Activated CD4-positive, alpha-beta T cell treated with anti-CD3 and anti-CD28 coated beads, Interleukin-2, Interleukin-4, amounts not matched to agents 100 ng/mL and 50 ng/mL, durations not matched to agents 16 hours and 8 hours (primary cell): ENCODE measurements around the gene LSM14B.
A peak's percentile ranks its signal among the peaks of the same experiment; 100 is the strongest.
"Not testable (repeated sequence)": the region's sequence is repeated elsewhere in the genome, so short reads cannot be mapped to it uniquely, and the experiment has no call there.

Experiments
- DNase-seq: peaks from one replicate; pipeline ENCODE4 v3.0.0-alpha.2; 2020; ENCODE audit warnings: low spot score

The LSM14B gene

DNA sequence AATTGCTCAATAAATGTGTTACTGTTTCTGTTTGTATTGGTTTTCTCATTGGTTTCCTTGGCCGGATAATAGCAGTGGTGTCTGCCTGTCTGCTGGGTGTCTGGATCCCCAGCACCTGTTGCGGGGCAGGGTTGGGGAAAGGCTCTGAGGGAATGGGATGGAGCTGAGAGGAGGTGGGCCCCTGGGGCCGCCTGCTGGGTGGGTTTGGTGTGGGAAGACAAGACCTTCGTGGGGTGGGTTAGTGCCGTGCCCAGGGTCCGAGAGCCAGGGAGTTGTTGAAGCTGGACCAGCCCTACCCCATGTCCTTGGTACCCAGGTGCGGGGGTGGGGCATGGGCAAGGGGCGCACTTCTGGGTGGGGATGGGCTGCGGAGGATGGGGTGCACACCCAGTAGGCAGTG is 25.3 kb downstream of the LSM14B start:
- no peak for DNase-seq

GRCh38 chr20:62148383-62148782 is 26.1 kb downstream of the LSM14B start:
- DNase-seq = not testable (repeated sequence)

GRCh38 chr20:62148908-62149314 is 26.6 kb downstream of the LSM14B start:
- no peak for DNase-seq

DNA sequence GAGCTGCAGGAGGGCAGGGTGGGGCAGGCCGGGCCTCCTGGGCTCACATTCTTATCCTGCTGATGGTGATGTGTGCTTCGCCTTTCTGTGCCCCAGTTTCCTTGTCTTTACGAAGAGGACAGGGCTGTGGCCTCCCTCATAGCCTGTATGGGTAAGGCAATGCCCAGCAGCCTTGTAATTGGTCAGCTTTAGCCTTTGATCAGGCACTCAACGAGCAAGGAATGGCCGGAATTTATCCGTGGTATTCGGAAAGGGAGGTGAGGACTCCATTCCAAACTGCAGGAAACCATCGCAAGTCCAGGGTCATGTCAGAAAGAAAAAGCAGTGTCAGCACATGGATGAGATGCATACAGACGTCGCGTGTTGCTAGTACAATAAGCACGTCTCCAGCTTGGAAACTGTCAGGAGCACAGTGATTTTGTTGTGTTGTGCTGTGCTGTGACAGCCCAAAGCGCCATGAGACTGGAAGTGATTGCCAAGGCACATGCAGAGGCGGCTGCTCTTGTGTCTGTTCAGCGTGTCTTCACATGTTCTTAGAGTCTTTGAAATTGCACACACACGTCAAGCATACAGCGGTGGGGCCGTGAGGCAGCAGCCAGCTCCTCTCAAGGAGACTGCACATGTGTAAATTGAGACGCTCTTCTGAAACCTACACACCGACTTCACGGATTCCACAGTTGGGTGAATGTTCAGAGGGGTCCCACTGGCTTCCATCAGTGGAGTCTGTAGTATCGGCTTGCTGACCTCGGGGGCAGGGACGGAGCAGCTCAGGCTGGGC is 27.4 kb downstream of the LSM14B start:
- DNase-seq = no peak

DNA sequence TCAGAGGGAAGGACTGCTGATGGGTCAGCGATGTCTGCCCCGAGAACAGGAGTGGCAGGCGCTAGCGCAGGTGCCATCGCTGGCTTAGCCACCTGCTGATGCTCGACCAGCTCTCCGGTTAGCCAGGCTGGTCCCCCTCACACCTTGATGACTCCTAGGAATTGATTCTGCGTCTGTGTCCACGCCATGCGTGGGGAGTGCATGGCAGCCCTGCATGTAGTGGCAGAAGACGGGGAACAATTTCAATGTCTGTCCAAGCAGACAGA is 28.0 kb downstream of the LSM14B start:
- DNase-seq = no peak

DNA sequence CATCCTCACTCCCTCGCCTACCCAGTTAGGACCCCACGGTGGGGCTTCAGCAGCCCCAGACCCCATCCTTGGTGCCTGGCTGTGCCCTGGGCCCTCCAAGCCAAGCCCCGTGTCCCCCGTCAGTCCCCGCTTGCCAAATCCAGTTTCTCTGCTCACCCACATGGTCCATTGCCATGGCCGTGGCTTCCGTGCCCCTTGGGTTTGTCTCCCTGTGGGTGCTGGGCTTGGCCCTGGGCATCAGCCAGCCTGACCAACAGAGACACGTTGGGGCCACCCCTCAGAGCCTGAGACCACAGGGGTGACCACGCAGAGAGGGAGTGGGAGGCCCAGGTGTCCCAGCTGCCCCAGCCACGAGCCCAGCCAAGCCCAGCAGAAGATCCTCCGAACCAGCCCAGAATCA is 28.9 kb downstream of the LSM14B start:
- DNase-seq = no peak

DNA sequence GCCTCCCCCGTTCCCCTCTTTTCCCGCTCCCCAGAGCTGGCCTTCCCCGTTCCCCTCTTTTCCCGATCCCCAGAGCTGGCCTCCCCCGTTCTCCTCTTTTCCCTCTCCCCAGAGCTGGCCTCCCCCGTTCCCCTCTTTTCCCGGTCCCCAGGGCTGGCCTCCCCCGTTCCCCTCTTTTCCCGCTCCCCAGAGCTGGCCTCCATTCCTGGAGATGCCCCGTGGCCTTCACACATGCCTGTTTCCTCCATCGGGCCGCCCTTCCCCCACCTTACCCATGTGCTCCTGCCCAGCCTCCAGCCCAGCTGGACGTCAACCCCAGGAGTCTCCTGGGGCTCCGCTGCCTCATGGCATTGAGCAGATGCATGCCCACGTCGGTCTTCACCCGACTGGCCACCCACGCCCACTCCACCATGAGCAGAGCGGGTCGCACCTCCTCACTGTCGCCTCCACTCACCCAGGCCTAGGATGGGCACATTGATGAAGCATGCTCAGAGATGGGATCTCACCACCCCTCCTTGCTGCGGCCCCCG is 29.6 kb downstream of the LSM14B start:
- no peak for DNase-seq

DNA sequence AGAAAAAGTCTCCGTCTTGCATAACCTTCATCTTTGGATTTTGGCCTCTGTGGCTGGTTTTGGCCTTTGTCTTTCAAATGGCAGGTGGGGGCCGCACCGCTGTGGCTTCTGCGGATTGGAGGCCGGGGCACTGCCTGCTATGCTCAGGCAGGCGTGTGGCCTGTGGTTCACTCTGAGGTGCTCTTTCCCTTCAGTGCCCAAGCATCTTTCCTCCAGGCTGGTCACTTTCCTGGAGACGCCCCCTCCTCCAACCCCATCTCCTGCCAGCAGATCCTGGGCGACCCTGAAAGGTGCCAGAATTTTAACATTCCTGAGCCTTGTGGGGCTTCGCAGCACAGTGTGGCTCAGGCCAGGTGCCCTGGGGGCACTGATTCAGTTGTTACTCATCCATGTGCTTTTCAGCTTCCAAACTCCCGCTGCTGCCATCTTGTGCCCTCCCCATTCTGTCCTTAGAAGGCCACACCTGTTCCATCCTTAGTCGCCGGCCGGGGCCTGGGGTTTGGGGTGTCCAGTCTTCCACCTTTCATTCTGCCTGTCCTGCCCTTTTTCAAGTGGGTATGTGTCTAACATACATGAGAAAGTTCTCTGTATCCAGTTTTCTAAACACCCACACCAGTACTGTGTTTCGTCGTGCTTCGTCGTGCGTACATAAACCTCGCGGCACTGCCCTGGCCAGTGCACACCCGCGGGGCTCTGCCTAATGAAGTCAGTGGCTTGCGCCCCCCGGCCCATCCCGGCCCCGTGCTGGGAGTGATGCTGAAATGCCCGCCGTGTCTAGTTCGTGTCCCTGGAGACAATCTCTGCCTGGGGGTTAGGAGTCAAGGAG is 33.4 kb downstream of the LSM14B start:
- no peak for DNase-seq

DNA sequence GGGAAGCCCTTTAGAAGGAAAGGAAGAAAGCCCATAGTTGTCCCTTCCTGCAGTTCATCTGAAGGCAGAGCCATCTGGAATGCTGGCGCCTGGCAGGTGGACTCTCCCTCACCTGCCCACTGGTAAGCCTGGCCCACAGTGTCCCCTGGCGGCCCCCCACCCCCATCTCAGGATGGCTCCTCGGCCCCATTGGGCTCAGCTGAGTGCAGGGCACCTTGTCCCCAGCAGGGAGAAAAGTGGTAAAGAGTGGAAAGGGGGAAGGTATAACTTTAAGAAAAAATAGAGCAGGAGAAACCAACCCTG is 33.9 kb downstream of the LSM14B start:
- DNase-seq = no peak

GRCh38 chr20:62156592-62157386 is 34.5 kb downstream of the LSM14B start:
- peak; percentile 65 for DNase-seq

- no peak for DNase-seq
Measured at GRCh38 chr20:62157387-62158087, 35.3 kb downstream of the LSM14B start.

GRCh38 chr20:62158088-62158400 is 35.8 kb downstream of the LSM14B start:
- no peak for DNase-seq

- DNase-seq = no peak
Measured at GRCh38 chr20:62158541-62158940, 36.3 kb downstream of the LSM14B start.

GRCh38 chr20:62159052-62159451 is 36.8 kb downstream of the LSM14B start:
- DNase-seq = no peak

DNA sequence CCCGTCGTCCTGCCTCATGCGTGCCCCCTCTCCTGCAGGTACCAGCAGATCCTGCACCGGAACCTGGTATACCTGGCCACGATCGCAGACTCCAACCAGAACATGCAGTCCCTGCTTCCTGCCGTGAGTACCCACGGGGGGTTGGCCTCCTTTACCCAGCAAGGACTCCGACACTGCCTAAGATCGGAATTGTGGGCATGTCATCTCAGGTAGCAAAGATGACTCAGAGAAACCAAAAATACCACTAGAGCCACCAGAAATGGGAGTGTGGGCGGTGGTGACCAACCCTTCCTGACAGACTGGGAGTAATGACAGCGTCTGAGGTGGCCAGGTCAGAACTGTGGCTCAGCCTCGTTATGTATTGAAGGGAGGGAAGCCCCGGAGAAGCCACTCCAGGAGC is 37.6 kb downstream of the LSM14B start:
- peak; percentile 87 for DNase-seq

GRCh38 chr20:62160253-62160652 is 38.0 kb downstream of the LSM14B start:
- DNase-seq = no peak

DNA sequence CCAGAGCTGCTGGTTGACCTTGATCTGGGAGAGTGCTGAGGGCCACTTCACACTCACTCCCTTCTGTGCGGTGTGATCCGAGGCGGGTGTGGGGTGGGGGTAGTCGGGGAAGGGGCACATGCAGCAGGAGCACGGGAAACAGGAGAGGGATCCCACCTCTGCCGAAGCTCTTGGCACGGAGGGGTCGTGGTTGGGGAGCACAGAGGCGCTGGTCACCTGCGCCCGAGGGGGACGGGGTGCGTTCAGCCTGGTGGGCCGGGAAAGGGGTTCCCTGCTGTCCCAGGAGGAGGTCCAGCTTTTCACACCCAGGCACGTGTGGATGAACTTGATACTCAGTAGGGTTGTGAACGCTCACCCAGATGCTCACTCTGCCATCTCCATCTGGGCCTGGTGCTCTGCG is 38.6 kb downstream of the LSM14B start:
- DNase-seq = no peak

GRCh38 chr20:62161347-62161746 is 39.1 kb downstream of the LSM14B start:
- no peak for DNase-seq

DNA sequence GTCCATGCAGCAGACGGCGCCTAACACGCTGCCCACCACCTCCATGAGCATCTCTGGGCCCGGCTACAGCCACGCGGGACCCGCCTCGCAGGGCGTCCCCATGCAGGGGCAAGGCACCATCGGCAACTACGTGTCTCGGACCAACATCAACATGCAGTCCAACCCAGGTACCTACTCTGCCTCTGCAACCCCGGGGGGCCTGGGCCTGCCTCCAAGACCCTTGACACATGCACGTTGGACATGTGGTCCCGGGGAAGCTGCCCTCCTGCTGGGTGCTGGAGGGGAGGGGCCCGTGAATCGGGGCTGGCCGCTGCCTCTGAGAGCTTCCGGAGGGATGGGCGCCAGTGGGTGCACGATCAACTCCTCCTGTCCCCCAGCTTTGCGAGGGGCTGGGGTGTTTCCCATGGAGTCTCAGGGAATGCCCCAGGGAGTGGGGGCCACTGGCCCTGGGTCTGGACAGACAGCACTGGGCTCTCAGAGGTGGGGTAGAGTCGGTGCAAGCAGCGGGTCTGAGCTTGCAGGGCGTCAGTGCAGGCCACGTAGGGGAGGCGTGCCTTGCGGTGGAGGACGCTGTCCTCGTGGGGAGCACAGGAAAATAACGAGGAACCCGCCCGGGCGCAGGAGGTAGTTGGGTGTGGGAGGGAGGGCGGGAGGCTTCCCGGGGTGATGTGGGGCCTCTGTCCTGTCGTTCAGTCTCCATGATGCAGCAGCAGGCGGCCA is 40.6 kb downstream of the LSM14B start:
- no peak for DNase-seq

DNA sequence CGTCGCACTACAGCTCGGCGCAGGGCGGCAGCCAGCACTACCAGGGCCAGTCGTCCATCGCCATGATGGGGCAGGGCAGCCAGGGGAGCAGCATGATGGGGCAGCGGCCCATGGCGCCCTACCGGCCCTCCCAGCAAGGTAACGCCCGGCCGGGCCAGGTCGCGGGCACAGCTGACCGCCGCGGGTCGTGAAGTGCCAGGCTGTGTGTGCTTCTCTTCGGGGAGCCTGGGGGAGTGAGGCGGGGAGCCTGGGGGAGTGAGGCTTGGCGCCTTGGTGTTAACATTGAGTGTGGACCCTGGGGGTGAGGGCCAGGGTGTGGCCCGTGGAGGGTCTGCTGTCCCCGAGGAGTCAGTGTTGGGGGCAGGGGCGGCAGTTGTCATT is 41.2 kb downstream of the LSM14B start:
- DNase-seq = no peak

DNA sequence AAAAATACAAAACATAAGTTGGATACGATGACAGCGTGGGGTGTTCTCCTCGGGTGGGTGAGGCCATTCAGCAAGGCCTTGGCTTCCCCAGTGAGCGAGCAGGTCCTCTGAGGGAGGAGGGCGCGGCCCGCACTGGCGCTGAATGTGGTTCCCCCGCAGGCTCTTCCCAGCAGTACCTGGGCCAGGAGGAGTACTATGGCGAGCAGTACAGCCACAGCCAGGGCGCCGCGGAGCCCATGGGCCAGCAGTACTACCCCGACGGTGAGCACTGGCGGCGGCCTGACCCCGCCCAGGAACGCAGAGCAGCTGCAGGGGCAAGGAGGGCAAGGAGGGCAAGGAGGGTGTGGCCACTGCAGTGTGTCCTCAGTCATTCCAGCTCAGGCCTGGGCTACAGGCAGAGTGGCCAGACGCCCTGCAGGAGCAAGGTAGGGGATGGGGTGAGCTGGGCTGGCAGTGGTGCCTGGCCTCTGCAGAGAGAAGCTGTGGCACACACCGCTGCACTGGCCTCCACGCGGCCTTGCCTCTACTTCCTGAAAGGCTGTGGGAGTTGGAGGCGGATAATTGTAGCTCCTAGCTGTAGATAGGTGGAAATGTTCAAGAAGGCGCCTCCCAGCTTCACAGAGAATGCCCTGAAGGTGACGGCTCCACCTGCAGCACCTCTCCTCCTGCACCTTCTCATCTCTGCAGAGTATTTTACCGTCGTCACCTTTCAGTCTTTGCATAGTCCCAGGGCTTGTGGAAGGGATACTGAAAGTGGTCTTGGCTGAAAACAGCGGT is 41.9 kb downstream of the LSM14B start:
- no peak for DNase-seq
